Heart left ventricle (tissue), 16 donors: Measurements from ENCODE around the gene ANKRD33. TPM values are rescaled to one million over a fixed set of nuclear protein-coding genes. Genes with fewer than 3 reads are reported as not detected.

ENCODE experiments used
- ATAC-seq, 4 donors: fragments of 200-7000 bp; cut with Tn5 transposase; one replicate each; pipeline ENCODE4 v1.9.1; 2020 to 2022; ENCODE audit warnings: moderate library complexity in 4 of 4, mild to moderate bottlenecking in 3 of 4, moderate number of reproducible peaks in 1 of 4
- DNase-seq, 5 donors: peaks; one replicate each; pipeline ENCODE4 v3.0.0-alpha.2; 2020
- H3K27ac ChIP-seq, 12 donors: fragments of 200-600 bp; sonication (generic) in 4 of 12; one replicate each; pipeline versions ENCODE4 v1.5.0 to v1.8.0; 2016 to 2022; ENCODE audit warnings: mild to moderate bottlenecking in 2 of 12
- H3K27me3 ChIP-seq, 9 donors: fragments of 200-600 bp; sonication (generic) in 2 of 9; one replicate each; pipeline versions ENCODE4 v1.5.1 to v1.8.0; 2016 to 2022; ENCODE audit warnings: mild to moderate bottlenecking in 3 of 9
- H3K36me3 ChIP-seq, 9 donors: fragments of 200-600 bp; sonication (generic) in 2 of 9; one replicate each; pipeline versions ENCODE4 v1.5.0 to v1.8.0; 2018 to 2022; ENCODE audit warnings: mild to moderate bottlenecking in 2 of 9
- H3K4me1 ChIP-seq, 12 donors: fragments of 200-600 bp; sonication (generic) in 4 of 12; one replicate each; pipeline versions ENCODE4 v1.5.0 to v1.8.0; 2016 to 2022; ENCODE audit warnings: mild to moderate bottlenecking in 3 of 12
- H3K4me3 ChIP-seq, 12 donors: fragments of 200-600 bp; sonication (generic) in 4 of 12; one replicate each; pipeline versions ENCODE4 v1.5.0 to v1.8.0; 2017 to 2022; ENCODE audit warnings: mild to moderate bottlenecking in 9 of 12, moderate library complexity in 4 of 12
- H3K9me3 ChIP-seq, 12 donors: fragments of 200-600 bp; sonication (generic) in 4 of 12; one replicate each; pipeline versions ENCODE4 v1.5.0 to v1.8.0; 2016 to 2022; ENCODE audit warnings: mild to moderate bottlenecking in 1 of 12
- POLR2A ChIP-seq, 2 donors: fragments of 450-650 bp; IDR thresholded peaks; one replicate each; pipeline ENCODE4 v1.6.1; 2017; ENCODE audit warnings: antibody characterized with exemption in 2 of 2, mild to moderate bottlenecking in 2 of 2, moderate library complexity in 2 of 2
- WGBS, 4 donors: extraction: QIAGEN DNeasy Blood & Tissue Kit in 2 of 4; methylation state at CpG; one replicate each; pipeline versions ENCODE4 v1.1.5 to v1.1.7; 2013 to 2018; 5-methylcytosine and 5-hydroxymethylcytosine counted together
- intact Hi-C, 10 donors: fragments of 100-400 bp; cut with DNase I; formaldehyde crosslinking; loops; one replicate each; pipeline versions ENCODE4 v1.11.1 to v1.14.2; 2022
- polyA plus RNA-seq, 2 donors: library from polyadenylated mRNA; stranded (reverse); fragments of 200-250 nt; gene quantifications; one replicate each; pipeline ENCODE4 v1.2.3, GENCODE V29; 2013
- total RNA-seq, 9 donors: library from RNA; depleted of rRNA in 2 of 9; stranded (reverse); fragments of >200 nt in 2 of 9; fragmentation: NEBNext Ultra II Directional in 3 of 9; extraction: Animal tissue kit (Norgen Biotek cat#: 25700) in 3 of 9; gene quantifications; one replicate each; pipeline versions ENCODE4 v1.1.0 to v1.2.4, GENCODE V29; 2016 to 2023
- TF ChIP-seq, protein P1 (sequence below), 12 donors: fragments of 200-600 bp; sonication (generic) in 4 of 12; IDR thresholded peaks; one replicate each; pipeline versions ENCODE4 v1.5.0 to v1.8.0; 2018 to 2022; ENCODE audit warnings: antibody characterized with exemption in 12 of 12, mild to moderate bottlenecking in 5 of 12
- donor health status: ischemic (EF 13 %, LVEDD 7.1; RV severe dilation, severe dysfunction).
- donor health status: healthy with polysubstance abuse.
- donor health status: DM: no; HTN: yes; CAD: no.
- donor health status: DM: no; HTN: no; CAD: no.
- donor health status: ischemic (EF 25% LVEDD 6.9; RV normal size, moderate dysfunction).
- donor health status: ischemic (EF 25% LVEDD 5.7; RV mildly dilated, moderate dysfunction).
- donor health status: healthy.
- donor health status: DM: yes; HTN: yes; CAD: no.
- donor health status: ischemic (EF 35%, LVEDD 5.7; RV mildly dilated, moderate dysfunction).
- donor health status: nonischemic (EF 11% LVEDD 7.7; RV severe dilation, severe dysfunction).
- donor health status: DM: yes; HTN: yes; CAD: no.
- donor health status: PGD.
- donor health status: ischemic (EF 29% LVEDD 5.4; RV normal size, mild dysfunction).
- donor health status: nonischemic (EF 23%, LVEDD 6.1; RV moderate dilation, normal function).

ANKRD33 gene
- total and polyA plus RNA-seq, 11 donors = not detected

- ATAC-seq (no peak), DNase-seq (no peak)
- H3K27ac ChIP-seq = no peak overlapping the region
- intact Hi-C loops = no loop called here
- no peak overlapping the region for H3K4me3 ChIP-seq
- TF ChIP-seq POLR2A (IDR thresholded peaks at IDR 0.05) = no peak
- TF ChIP-seq, protein P1, sequence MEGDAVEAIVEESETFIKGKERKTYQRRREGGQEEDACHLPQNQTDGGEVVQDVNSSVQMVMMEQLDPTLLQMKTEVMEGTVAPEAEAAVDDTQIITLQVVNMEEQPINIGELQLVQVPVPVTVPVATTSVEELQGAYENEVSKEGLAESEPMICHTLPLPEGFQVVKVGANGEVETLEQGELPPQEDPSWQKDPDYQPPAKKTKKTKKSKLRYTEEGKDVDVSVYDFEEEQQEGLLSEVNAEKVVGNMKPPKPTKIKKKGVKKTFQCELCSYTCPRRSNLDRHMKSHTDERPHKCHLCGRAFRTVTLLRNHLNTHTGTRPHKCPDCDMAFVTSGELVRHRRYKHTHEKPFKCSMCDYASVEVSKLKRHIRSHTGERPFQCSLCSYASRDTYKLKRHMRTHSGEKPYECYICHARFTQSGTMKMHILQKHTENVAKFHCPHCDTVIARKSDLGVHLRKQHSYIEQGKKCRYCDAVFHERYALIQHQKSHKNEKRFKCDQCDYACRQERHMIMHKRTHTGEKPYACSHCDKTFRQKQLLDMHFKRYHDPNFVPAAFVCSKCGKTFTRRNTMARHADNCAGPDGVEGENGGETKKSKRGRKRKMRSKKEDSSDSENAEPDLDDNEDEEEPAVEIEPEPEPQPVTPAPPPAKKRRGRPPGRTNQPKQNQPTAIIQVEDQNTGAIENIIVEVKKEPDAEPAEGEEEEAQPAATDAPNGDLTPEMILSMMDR (IDR thresholded peaks at IDR 0.05) = no peak
- H3K27me3 ChIP-seq = peaks cover 0 to 40% (median 13%) of the 10 kb centered on the region in 9 donors
- no peaks in the 10 kb centered on the region for H3K36me3 ChIP-seq
- H3K9me3 ChIP-seq = no peaks in the 10 kb centered on the region
- H3K4me1 ChIP-seq = peaks cover 0 to 22% (median 9%) of the 10 kb centered on the region in 12 donors
- WGBS, 4 donors = 89 to 97% (median 94%) methylated on average over 3 of the region's 3 CpGs
These were observed 26.9 kb upstream of the ANKRD33 start for GRCh38 chr12:51860986-51861385.

- H3K27me3 ChIP-seq = peaks cover 0 to 40% (median 13%) of the 10 kb centered on the region in 9 donors
- no peak for ATAC-seq
- no peak for DNase-seq
- peaks cover 0 to 16% (median 9%) of the 10 kb centered on the region in 12 donors for H3K4me1 ChIP-seq
- no peak overlapping the region for H3K4me3 ChIP-seq
- intact Hi-C loops = no loop called here
- TF ChIP-seq, protein P1 (IDR thresholded peaks at IDR 0.05) = no peak
- no peak for TF ChIP-seq POLR2A (IDR thresholded peaks at IDR 0.05)
- no peaks in the 10 kb centered on the region for H3K36me3 ChIP-seq
- 88 to 94% (median 90%) methylated on average over 4 of the region's 4 CpGs for WGBS, 4 donors
- no peaks in the 10 kb centered on the region for H3K9me3 ChIP-seq
- H3K27ac ChIP-seq = no peak overlapping the region
These were observed 25.0 kb upstream of the ANKRD33 start for GRCh38 chr12:51862947-51863346.

DNA sequence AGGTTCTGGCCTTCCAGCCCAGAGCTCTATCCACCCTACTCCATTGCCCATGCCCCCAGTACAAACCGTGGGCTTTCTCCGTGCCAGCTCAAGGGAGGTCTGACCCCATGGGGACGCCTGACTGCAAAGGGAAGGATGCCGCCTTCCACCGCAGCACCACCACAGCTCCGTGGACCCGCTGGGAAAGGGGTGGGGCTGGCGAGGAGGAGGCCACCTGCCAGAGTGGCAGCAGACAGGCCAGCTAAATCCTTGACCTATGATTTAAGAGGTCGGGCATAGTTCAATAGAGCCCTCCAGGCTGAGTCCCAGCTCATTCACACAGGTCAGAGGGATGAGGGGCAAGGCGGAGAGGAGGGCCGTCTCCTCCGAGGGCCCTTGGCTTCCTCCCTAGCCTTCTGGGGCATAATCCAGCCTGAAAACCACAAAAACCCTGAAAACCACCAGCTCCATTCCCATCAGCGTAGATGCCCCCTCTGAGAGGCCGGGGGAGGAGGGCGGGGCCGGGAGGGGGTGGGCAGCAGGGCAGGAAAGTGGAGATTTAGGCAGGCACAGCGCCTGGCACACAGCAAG lies 24.5 kb upstream of the ANKRD33 start:
- Histone ChIP-seq H3K4me1 (peaks cover 0 to 19% (median 9%) of the 10 kb centered on the region in 12 donors), H3K27ac (no peak overlapping the region), H3K9me3 (no peaks in the 10 kb centered on the region), H3K4me3 (peak overlapping the region; percentile 19 to 56 (median 43)), H3K27me3 (peaks cover 0 to 40% (median 17%) of the 10 kb centered on the region in 9 donors), H3K36me3 (no peaks in the 10 kb centered on the region)
- DNase-seq (peak in 1 of 5 donors; percentile 24), ATAC-seq (peak in 2 of 4 donors; percentile 5 to 7)
- TF ChIP-seq POLR2A (IDR thresholded peaks at IDR 0.05) = no peak
- TF ChIP-seq, protein P1 (IDR thresholded peaks at IDR 0.05) = no peak
- intact Hi-C loops = no loop called here
- WGBS, 4 donors = 45 to 71% (median 59%) methylated on average over 14 to 17 of the region's 17 CpGs

DNA sequence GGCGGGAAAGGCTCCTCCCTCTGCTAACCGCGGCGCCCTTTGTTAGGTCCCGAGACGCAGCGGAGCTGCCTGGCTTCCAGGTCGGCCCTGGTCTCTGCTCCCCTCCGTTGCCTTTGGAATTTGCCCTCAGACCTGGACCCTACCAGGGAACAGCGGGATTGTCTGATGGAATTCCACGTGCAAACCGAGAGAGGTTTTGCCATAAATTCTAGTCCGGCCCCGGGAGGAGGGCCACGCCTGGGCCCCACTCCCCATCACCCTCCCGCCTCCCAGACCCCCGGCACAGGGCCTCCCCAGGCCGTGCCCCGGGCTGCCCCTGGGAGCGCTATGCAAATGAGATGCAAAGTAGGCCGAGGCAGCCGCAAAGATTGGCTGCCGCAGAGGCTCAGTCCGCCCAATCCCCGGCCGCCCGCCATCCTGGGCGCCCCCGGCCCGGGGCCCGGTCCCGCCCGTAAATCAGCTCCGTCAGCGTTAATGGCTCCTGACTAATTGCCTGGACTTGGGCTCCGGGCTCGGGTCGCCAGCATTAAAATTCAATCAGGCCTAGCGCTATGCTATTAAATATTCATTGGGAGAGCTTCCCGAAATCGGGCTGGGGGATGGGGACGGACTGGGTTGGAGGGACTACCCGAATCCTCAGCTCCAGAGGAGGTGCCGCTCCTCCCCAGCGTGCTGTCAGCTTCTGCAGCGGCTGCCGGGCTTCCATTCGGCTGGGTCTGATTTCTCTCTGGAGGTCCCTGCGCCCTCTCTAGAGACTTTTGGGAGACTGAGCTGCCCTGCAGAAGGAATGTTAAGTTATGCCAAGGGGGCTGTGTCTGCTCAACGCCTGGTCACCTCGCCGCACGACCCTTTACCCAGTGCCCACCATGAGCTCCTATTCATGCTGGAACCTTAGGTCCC lies 23.7 kb upstream of the ANKRD33 start:
- Histone ChIP-seq H3K27me3 (peaks cover 0 to 46% (median 19%) of the 10 kb centered on the region in 9 donors), H3K27ac (no peak overlapping the region), H3K4me3 (peak overlapping the region; percentile 19 to 56 (median 43)), H3K9me3 (no peaks in the 10 kb centered on the region), H3K36me3 (no peaks in the 10 kb centered on the region), H3K4me1 (peaks cover 0 to 26% (median 16%) of the 10 kb centered on the region in 12 donors)
- DNase-seq = peak in 1 of 5 donors; percentile 65
- 11 to 29% (median 17%) methylated on average over 36 to 53 of the region's 53 CpGs for WGBS, 4 donors
- peak in 3 of 4 donors; percentile 32 to 60 (median 44) for ATAC-seq
- intact Hi-C loops = no loop called here
- no peak for TF ChIP-seq POLR2A (IDR thresholded peaks at IDR 0.05)
- TF ChIP-seq, protein P1 (IDR thresholded peaks at IDR 0.05) = no peak
